Measurements from ENCODE around the gene CCZ1B.
"Not testable (repeated sequence)": the region's sequence is repeated elsewhere in the genome, so short reads cannot be mapped to it uniquely, and the experiment has no call there.

Gene CCZ1B

GRCh38 chr7:6830026-6830425 is 4.0 kb upstream of the CCZ1B start:
- DNase-seq, result not testable (repeated sequence)

GRCh38 chr7:6829616-6830015 is 3.5 kb upstream of the CCZ1B start:
- not testable (repeated sequence) for DNase-seq

DNA sequence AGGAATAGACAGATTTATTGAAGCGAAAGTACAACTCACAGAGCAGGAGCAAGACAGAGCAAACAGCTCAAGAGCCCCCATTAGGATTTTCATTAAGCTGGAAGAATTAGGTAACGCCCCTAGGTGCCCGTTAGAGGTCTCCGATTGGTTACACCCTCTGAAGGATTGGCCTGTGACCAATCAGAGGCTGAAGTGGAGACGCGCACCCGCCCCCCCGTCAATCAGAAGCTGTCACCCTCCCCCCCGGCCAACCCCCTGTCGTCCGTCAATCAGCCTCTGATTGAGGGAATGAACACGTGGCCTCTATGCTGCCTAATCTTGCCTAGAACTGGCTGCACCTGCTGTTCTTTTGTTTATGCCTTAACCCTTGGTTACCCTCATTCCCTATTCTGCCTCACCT is 1.1 kb upstream of the CCZ1B start:
- not testable (repeated sequence) for DNase-seq

DNA sequence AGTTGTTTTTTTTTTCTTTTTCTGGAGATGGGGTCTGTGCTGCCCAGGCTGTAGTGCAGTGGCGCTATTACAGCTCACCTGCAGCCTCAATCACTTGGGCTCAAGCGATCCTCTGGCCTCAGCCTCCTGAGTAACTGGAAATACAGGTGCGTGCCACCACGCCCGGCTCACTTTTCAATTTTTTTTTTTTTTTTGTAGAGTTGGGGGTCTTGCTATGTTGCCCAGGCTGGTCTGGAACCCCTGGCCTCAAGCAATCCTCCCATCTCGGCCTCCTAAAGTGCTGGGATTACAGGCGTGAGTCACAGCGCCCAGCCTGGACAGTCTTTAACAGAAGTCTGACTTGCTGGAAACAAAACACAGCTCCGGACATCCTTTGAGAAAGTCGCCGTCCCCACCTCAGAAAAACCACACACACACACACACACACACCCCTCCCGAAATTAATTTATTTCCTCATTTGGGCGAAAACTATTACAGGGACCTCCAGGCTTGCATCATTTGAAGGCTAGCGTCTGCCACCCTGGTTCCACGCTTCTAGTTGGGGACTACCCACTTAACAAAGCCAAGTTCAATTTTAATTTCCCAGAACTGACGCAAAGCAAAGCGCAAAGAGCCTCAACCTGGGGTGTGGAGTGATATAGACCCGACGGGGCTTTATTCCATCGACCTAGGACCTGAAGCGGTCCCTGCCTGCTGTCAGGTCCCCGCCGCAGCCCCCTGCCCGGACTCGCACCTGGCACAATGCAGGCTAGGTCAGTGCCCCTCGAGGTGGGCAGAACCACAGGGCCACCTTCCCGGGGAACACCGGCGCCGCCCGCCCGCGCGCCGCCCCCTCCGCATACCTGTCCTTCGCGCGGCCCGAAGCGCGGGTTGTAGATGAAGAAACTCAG is 594 bp downstream of the CCZ1B start:
- DNase-seq, result not testable (repeated sequence)

DNA sequence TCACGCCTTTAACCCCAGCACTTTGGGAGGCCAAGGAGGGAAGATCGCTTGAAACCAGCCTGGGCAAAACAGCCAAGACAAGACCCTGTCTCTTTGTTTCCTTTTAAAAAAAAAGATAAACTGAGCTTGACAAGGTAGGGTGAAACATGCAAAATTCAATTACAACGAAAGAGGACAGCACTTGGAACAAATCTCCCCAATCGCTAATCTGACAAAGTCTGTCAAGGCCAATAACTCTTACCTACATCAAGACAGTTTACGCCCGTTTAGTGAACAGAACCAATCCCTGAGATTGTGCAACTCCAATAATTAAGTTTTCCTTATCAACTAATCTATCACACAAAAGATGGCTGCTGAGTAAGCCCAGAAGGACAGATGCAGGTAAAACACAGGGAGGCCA is 4.5 kb downstream of the CCZ1B start:
- not testable (repeated sequence) for DNase-seq

DNA sequence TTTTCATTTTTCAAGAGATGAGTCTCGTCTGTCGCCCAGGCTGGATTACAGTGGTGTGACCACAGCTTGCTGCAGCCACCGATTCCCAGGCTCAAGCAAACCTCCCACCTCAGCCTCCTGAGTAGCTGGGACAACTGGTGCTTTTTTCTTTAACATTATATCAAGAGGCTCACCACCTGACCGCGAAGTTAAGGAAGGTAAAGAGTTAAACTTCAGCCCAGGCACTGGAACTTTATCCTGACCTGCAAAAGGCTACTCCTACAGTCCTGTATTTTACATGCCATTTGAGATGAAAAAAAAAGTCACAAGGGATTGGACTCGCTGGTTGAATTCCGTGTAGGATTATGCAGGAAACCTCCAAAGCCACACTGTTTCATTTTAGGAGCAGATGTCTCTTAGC is 10.6 kb downstream of the CCZ1B start:
- DNase-seq, result not testable (repeated sequence)

DNA sequence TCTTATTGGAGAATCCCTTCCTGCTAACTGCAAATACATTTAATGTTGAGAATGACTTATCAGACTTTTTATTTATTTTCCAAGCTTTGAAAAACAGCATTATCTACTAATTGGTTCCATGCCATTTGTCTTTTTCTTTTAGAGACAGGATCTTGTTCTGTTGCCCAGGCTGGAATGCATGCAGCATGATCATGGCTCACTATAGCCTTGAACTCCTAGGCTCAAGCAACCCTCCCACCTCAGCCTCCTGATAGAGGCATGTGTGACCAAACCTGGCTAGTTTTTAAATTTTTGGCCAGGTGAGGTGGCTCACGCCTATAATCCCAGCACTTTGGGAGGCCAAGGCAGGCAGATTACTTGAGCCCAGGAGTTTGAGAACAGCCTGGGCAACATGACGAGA is 13.1 kb downstream of the CCZ1B start:
- not testable (repeated sequence) for DNase-seq

DNA sequence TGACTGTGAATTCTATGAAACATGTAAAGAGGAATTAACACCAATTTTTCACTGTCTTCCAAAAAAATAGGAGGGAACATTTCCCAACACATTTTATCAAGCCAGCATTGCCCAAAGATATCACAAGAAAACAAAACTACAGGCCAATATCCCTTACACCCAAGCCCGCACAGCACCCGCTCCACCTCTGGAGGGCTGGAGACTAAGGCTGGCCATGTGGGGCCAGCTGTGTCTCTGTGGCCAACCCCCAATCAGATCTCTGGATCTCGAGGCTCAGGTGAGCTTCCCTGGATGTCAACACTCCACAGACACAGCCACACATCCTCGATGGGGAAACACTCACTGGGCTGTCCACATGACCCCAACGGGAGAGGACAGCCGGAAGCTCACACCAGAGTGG is 18.1 kb downstream of the CCZ1B start:
- not testable (repeated sequence) for DNase-seq

DNA sequence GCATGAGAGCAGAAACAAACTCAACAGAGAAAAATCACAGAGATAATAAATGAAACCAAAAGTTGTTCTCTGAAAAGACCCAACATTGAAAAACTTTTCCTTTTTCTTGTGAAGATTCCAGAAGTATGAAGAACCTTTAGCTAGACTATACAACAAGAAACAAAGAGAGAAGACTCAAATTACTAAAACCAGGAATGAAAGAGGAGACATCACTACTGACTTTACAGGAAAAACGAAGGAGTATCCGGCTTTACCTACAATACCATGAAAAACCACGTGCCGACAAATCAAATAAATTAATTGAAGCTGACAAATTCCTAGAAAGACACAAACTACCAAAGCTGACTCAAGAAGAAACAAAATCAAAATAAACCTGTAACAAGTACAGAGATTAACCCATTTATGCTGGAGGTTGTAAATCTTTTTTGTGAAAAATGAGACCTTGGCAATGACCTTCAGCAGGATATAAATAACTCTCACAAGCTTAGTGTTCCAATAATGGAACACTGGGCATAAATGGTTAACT is 18.6 kb downstream of the CCZ1B start:
- not testable (repeated sequence) for DNase-seq

DNA sequence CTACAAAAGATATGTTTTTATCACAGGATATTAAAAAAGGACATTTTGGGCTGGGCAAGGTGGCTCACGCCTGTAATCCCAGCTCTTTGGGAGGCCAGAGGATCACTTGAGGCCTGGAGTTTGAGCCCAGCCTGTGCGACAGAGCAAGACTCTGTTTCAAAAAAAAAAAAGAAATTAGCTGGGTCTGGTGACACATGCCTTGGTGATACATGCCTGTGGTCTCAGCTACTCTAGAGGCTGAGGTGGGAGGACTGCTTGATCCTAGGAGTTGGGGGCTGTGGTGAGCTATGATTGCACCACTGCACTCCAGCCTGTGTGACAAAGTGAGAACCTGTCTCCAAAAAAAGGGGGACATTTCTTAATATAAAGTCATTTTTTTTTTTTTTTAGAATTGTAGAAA is 25.7 kb downstream of the CCZ1B start:
- not testable (repeated sequence) for DNase-seq

- not testable (repeated sequence) for DNase-seq
Measured at GRCh38 chr7:6799887-6800286, 26.2 kb downstream of the CCZ1B start.

GRCh38 chr7:6798047-6798446 is 28.0 kb downstream of the CCZ1B start:
- DNase-seq, result not testable (repeated sequence)

DNA sequence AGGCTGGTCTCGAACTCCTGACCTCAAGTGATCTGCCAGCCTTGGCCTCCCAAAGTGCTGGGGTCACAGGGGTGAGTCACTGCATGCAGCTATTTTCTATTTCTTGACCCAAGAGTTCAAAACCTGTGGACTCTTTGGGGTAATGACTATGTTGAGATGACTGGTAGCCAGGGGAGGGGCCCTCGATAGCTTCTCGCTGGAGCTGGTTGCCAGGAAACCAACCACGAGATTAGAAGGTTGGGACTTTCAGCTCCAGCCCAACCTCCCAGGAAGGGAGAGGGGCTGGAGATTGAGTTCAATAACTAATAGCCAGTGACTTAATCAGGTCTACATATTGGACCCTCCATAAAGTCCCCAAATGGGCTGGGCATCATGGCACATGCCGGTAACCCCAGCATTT is 28.9 kb downstream of the CCZ1B start:
- DNase-seq, result not testable (repeated sequence)

- not testable (repeated sequence) for DNase-seq
Measured at GRCh38 chr7:6794276-6794675, 31.8 kb downstream of the CCZ1B start.

DNA sequence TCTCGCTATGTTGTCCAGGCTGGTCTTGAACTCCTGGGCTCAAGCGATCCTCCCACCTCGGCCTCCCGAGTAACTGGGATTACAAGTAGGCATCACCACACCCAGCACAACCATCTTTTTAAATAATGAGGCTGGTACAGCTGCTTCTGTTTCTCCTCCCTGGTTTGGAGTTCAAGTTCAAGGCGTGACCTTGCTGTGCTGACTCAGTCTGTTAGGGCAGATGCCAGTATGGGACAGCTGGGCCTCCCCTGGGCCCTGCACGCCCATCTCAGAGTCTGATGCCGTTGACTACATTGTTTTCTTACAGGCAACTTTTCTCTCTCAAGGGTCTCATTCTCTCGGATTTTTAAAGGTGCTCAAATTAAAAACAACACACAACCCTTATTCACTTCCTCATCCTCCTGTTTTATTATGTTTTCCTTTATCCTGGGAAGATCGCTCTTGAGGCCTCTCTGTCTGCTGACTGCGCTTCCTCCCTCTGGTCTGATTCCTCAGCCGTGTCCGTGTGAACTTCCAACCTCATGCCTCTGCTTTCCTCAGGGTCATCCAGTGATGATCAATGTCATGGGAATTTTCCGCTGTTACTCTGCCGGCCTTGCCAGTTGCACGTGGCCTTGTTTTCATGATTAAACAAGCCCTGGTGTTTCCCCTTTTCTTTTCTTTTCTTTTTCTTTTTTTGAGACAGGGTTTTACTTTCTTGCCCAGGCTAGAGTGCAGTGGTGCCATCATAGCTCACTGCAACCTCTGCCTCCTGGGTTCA is 33.8 kb downstream of the CCZ1B start:
- not testable (repeated sequence) for DNase-seq

DNA sequence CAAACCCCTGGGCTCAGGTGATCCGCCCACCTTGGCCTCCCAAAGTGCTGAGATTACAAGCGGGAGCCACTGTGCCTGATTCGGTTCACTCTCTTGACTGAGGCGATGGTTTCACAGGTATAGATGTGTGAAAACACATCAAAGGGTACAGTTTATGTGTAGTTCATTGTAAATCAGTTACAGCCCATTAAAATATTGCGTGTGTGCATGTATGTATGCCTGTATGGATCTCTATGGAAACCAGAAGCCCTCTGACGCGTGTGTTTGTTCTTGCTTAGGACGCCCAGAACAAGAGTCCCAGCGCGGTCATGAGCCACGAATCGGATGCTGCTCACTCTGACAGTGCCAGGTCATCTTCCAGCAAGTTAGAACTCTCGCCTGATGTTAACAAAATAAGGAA is 36.7 kb downstream of the CCZ1B start:
- not testable (repeated sequence) for DNase-seq

GRCh38 chr7:6781581-6781980 is 44.5 kb downstream of the CCZ1B start:
- not testable (repeated sequence) for DNase-seq

- not testable (repeated sequence) for DNase-seq
Measured at GRCh38 chr7:6761186-6761585, 64.9 kb downstream of the CCZ1B start.

DNA sequence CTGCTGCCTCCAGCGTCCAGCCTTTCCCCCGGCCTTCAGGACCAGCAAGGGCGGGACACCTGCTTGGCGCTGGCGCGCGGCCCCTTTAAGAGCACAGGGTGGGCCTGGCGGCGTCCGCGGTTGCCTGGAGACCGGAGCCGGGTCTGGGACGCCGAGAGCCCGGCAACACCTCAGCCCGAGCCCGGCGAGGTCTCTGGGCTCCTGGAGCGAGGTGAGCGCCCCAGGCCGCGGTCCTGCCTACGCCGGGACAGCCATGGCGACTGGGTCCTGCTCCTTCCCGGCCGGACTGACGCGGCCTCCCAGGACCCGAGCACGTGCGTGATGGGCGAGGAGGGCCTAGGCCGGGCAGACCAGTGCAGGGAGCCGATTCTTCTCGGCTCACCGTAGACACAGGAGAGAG is 72.1 kb downstream of the CCZ1B start, which contains the start of gene RSPH10B2:
Gene RSPH10B2, plus strand, starts transcription at position 140 of the 400 bp plus-strand sequence. CDS start 3,575 bp downstream, outside the sequence.
- DNase-seq, result not testable (repeated sequence)

- DNase-seq, result not testable (repeated sequence)
Measured at GRCh38 chr7:6750173-6750572, 75.9 kb downstream of the CCZ1B start.

GRCh38 chr7:6749335-6749734 is 76.7 kb downstream of the CCZ1B start:
- not testable (repeated sequence) for DNase-seq

Data from stimulated activated CD4-positive, alpha-beta T cell treated with anti-CD3 and anti-CD28 coated beads, Interleukin-15, amount 100 ng/mL, for 24 hours (primary cell).